COR-L47 (cell line): Measurements from ENCODE around the gene UMAD1.

Source experiments
- DNase-seq: peaks from one replicate; lab custom pipeline; 2025; lab: John Stamatoyannopoulos, UW

UMAD1 gene

DNA sequence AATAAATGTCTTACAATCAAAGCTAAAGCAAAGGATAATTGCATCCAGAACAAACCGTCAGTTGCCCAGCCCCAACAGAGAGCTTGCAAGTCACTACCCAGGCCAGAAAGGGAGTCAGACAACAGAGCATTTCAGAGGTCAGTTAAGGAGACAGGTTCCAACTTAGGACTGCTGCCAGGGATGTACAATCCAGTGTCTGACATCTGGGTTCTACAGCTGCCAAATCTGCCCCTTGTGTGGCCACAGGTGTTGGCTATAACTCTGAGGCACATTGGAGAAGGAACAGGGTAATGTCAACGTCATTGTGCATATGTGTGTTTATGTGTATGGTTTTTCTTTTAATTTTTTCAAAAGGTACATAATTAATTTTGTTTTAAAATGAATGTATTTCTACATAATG lies 242.8 kb downstream of the UMAD1 start:
- DNase-seq: no peak

DNA sequence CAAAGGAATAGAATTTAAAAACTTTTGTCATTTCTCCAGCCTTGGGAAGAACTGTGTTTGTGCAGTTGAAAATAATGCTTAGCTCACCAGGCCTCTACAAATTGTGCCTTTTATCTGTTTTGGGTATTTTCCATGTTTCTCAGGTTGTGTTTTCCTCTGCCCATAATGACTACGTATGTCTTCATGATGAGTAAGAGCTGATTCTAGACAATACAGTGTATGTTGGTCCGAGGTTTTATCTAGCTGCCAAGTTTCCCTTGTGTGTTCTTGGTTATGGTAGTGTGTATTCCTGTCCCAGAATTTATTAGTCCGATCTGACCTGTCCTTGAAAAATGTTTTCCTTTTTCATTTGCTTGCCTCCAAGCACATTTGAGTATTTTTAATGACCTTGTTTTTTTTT lies 244.3 kb downstream of the UMAD1 start:
- DNase-seq: no peak

DNA sequence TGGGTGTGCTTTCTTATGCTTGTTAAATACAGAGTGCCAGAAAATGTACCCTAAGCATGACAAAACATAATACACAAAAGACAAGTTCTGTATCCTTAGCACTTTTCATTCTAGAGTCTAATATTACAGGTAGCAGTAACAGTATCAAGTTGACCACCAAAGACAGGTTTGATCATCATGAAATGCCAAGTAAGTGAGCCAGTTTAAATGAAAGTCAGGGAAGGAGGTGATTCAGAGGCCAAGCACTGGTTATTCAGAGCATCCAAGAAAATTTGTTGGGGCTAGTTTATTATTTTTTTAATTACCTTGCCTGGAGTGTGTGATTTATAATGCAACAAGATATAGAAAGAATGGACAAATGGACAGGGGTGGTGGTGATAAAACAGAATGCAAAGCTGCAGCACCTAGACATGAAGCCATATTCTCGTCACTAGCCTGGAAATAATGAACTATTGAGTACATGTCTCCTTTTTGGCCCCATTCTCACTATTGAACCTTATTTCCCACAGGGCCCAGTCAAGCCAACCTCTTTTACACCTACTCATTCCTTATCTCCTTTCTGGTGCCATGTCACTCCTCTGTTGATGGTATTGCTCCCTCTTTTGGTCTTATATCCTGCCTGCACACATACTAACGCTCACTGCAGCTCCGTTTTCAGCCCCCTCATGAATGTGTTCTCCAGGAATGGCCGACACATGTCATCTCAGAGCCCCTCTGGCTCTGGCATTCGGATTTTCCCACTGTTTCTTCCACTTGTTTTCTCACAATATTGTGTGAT lies 249.4 kb downstream of the UMAD1 start:
- DNase-seq: no peak

DNA sequence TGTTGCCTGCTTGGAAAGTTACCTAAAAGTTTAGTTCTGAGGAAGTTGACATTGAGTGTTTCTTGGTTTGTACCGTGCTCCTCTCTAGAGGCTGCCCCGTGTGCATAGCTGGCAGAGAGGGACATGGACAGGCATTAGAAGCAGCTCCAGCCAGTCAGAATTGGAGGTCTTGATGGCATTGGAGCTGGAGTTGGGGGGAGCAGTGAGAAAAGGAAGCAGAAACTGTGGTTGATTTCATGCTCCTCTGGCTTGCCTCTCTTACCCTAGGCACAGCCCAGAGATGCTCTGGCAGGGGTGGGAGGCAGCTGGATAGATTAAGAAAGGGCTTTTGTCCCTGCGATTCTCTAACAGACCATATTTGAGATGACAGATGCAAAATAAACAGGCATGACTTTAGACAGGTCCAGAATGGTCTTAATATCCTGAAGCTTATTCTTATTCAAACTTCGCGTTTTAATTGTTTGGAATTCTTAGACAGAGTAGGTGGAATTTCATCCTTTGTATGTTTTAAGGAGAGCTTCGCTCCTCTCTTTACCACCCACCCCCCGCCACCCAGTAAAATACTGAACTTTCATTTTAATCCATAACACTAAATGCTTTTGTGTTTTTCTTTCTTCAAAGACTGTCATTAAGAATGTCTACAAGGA lies 254.6 kb downstream of the UMAD1 start:
- no peak for DNase-seq

DNA sequence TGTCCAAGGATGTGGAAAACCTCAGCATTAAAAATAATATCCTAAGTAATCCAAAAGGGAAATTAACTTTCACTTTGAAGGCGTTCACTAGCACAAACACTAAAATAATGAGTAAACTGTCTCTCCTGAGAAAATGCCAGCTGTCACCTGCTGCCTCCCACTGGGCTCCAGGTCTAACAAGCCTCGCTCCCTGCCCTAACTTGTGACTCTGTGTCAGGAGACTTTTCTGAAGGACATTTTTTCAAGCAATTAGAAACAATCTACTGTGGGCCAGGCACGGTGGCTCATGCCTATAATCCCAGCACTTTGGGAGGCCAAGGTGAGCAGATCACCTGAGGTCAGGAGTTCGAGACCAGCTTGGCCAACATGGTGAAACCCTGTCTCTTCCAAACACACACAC lies 255.2 kb downstream of the UMAD1 start:
- DNase-seq: peak; percentile 18

DNA sequence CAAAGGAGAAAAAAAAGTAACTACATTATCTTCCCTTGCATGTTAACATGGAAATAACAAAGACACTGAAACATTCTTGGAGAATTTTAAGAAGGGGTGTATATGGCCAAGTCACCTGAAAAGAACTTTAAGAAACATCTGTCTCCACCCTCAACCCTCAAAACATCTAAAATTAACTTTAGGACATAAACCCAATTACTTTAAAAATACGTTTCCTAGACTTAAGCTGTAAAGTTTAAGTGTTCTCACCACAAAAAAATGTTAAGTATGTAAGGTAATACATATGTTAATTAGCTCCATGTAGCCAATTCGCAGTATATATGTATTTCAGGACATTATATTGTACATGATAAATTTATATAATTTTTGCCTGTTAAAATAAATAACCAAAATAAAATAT lies 257.0 kb downstream of the UMAD1 start:
- DNase-seq: no peak

DNA sequence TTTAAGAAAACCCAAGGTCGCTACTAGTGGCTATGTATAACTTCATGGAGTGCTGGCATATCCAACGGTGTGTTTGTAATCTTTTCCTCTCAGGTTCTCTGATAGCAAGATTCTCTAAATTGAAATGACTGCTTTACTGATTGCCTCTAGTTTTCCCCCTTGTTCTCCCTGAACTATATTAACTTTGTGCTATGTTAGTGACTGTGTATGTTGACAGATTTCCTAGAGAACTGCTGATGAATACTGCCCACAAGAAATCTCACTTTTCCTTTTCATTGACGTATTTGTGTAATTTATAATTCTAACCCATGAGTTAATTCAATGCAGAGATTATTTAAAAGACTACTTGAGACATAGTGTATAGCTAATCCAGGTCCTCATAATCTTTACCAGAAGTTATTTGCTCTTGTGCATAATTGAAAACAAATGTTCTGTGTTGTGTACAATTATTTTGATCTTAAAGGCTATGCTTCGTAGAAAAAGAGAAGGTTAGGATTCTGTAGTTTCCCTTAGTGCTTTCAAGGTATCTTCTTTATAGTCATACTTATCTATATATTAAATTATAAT lies 257.5 kb downstream of the UMAD1 start:
- DNase-seq: no peak

DNA sequence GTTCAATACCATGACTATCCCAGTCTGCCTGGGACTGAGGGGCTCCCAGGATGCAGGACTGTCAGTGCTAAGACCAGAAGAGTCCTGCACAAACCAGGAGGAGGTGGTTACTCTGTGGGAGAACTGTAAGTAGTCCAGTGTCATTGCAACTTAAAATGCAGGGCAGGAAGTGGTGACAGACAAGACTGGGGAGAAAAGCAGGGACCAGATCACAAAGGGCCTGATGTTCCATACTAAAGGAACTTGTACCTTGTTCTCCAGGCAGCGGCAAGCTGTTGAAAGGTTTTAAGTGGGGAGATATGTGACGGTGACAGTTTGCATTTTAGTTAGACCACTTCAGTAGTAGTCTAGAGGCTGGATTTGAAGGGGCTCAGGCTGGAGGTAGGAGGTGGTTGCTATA lies 262.3 kb downstream of the UMAD1 start:
- DNase-seq: no peak

DNA sequence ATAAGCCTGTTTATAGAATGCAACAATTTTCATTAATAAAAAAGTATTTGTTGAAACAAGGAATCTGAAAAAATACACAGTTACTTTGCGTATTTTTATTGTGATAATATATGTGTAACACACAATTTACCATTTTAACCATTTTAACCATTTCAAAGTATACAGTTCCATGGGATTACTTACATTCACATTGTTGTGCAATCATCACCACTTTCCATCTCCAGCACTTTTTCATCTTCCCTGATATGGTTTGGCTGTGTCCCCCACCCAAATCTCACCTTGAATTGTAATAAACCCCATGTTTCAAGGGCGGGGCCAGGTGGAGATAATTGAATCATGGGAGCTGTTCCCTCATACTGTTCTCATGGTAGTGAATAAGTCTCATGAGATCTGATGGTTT lies 266.8 kb downstream of the UMAD1 start:
- no peak for DNase-seq

DNA sequence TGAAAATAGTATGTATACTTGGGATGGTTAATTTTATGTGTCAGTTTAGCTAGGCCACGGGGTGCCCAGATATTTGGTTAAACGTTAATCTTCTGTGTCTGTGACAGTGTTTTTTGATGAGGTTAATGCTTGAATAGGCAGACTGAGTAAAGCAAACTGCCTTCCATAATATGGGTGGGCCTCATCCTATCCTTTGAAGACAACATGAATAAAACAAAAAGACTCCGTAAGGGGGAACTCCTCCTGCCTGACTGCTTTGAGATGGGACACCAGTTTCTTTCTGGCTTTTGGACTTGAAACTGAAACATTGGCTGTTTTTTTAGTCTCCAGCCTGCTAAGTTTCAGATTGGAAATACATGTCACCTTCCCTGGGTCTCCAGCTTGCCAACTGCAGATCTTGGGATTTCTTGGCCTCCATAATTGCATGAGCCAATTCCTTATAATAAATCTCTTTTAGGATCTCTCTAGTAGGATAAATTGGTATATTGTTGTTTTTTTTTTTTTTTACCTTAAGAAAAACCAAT lies 268.1 kb downstream of the UMAD1 start:
- no peak for DNase-seq

DNA sequence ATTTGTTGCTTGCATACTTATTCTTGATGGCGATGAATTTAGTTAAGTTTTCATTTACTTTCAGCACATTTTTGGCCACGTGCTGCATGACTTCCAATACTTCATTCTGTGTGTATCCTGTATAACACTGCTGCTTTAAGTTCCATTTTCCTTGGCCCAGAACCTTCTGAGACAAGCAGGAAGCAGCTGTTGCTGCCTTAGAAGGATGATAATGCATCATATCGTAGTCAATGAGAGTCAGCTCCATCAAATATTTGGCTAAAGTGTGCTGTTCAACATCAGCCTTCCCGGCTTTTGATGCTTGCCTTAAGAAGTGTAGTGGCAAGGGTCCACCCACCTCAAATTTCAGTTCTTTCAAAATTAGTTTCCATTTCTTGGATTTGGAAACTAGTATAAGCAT lies 268.8 kb downstream of the UMAD1 start:
- no peak for DNase-seq

DNA sequence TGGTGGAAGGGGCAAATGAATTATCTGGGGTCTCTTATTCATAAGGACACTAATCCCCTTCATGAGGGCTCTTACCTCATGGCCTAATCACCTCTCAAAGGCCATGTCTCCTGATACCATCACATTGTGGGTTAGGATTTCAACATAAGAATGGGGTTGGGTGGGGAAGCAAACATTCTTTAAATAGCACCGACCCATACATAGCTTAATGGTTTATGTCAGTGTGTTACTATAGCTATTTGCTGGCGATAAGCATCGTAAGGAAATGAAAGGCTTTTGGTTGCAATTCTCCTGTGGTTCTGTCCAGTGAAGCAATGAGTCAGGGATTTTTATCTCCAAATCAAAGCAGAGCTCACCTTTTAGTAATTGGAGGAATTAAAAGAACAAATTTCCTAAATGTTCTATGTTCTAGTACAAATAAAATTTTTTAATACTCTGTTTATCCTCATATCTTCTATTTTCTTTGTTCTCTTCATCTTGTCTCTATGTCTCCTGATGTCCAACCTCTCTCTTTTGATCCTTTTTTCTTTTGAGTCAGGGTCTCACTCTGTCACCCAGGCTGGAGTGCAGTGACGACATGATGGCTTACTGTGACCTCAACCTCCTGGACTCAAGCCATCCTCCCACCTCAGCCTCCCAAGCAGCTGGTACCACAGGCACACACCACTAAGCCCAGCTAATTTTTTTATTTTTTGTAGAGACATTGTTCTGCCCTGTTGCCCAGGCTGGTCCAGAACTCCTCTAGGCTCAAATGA lies 271.0 kb downstream of the UMAD1 start:
- DNase-seq: no peak

DNA sequence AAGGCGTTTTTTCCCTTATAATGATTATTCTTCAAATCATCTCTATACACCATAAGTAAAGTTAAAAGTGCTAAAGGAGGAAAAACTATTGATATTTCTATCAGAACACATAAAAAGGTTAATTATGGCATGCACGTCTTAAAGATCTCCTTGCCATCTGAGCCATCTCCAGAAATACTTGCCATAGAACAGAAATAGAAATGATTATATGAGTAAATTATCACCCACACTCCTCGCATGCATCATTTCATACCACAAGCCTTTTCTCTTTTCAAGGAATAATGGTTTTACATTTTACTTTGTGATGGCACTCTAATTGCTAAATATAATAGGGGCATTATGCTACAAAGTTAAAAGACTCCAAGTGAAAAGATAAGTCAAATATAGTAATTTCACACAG lies 272.4 kb downstream of the UMAD1 start:
- DNase-seq: no peak

DNA sequence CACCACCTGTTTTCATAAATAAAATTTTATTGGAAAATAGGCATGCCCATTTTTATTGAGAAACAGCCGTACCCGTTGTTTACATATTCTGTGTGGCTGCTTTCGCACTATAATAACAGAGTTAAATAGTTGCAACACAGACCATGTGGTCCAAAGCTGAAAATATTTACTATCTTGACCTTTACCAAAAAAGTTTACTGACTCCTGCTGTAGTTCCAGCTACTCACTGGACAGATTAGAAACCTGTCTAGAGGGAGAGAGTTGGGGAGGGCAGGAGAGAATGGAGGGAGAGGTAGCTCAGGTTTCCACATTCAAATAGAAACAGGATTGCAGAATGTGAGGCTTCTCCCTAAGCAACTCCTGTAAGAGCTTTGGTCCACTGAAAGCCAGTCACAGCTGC lies 273.0 kb downstream of the UMAD1 start:
- no peak for DNase-seq

DNA sequence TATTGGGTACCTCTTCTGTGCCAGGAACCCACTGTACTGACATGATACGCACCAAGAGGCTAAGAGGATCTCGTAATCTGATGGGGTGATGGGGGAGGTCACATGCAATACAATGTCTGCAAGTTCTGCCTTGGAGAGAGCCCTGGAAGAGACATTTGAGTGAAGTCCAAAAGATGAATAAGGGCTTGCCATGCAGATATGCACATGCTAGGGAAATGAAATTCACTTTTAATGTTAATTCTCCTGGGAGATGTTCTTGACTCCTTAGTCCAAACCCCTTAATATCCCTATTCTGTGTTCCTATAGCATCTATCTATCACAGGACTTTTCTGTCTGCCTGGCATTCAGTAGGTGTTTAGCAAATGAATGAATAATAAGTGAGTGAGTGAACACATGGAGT lies 274.0 kb downstream of the UMAD1 start:
- no peak for DNase-seq

DNA sequence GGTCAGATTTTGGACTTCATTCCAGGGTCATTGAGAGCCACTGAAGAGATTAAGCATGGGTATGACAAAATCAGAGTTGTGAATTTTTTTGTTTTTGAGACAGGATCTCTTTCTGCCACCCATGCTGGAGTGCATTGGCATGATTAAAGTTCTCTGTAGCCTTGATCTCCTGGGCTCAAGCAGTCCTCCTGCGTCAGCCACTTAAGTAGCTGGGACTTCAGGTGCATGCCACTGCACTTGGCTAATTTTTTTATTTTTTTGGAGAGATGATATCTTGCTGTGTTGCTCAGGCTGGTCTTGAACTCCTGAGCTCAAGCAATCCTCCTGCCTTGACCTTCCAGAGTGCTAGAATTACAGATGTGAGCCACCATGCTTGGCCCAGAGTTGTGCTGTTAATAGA lies 275.5 kb downstream of the UMAD1 start:
- no peak for DNase-seq

DNA sequence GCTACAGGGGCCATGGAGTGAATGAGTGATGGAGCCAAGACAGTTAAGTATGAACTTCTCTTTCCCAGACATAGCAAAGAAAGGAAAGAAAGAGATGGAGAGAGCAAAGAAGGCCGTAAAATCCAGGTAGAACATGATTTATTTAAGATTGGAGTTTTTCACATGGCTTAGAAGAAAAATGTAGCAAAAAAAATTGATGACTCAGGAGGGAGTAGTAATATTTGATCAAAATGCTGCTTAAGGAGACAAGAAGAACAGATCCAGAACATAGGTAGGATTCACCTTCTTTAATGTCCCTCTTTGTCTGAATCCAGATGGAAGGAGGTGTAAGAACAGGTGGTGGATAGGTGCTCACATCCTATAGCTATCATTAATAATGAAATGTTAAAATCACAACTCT lies 277.0 kb downstream of the UMAD1 start:
- no peak for DNase-seq

DNA sequence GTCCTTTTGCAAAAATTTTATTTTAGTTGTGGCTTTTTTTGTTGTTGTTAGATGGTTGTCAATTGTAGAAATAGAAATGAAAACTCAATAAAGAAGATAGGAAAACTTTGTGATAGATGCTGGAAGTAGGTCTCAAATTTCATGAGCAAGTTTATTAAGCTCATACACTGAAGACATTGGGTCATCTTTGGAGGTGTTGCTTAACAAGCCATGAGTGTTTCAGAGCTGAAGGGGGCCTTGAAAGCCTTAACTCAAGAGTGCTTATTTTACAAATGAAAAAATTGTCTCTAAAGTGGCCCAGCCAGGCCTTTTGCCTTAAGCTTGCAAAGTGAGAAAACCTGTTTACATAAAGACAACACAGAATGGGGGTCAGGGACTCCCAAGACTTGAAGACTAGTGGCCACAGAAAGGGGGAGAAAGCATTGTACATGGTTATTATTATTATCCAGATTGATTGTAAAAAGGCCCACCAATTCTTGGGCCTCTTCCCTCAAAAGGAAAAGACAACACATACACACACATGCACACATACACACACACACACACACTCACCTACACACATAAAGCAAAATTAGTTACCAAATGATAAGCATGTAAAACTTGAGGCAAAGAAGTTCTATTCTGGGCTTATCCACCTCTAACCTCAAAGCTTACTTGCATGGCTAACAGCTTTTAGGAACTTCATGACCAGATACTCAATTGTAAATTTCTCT lies 278.3 kb downstream of the UMAD1 start:
- DNase-seq: no peak

DNA sequence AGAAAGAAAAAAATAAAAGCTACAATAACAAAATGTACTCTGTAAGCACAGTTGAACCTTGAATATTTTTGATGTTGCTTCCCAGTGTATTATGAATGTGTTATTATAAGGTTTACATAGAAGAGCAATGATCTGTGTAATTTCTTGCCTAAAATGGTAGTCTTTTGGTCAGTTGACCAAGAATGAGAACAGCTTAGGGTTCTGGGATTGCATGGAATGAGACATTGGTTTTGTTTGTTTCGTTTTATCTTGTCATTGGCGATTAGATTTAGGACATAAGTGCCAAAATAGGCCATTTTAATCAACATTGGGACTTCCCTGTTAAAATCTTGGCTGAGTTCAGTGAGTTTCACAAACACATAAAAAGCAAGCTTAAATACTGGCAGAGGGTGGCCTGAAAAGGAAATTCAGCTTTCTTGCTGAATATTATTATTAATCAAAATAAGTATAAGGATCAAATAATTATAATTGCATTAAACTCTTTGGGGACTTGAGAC lies 278.9 kb downstream of the UMAD1 start:
- no peak for DNase-seq

DNA sequence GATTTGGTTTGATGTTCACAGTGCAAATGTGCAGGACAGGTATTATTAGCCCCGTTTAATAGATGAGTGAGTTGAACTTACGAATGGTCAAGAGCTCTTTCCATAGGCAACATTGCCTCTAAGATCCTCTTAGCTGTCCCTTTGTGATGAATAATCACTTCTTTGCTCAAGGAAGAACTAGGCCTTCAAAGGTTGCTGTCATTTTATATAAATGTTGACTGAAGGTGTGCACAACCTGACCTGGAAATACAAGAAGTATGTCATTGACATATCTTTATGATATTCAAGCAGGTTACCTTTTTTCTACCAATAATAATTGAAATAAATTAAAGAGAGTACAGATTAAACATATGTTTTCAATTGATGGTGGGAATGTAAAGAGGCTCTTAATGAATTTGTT lies 279.5 kb downstream of the UMAD1 start:
- no peak for DNase-seq

DNA sequence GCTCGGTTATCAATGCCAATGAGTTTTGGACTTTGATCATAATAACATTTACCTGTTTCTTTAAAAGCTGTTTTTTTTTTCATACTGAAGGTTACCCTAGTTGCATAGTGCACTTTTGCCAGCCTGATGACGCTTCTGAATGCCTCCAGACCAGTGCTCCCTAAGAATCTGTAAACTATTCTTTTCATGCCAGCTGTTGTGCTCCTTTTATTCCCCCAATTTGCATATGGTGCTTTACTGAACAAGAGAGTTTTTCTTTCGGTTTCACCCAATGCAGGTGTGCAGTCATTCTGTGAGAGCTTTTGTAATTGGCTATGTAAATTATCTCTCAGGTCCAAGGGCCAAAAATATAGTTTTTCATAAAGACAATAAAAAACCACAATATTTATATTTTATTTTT lies 279.9 kb downstream of the UMAD1 start:
- no peak for DNase-seq

DNA sequence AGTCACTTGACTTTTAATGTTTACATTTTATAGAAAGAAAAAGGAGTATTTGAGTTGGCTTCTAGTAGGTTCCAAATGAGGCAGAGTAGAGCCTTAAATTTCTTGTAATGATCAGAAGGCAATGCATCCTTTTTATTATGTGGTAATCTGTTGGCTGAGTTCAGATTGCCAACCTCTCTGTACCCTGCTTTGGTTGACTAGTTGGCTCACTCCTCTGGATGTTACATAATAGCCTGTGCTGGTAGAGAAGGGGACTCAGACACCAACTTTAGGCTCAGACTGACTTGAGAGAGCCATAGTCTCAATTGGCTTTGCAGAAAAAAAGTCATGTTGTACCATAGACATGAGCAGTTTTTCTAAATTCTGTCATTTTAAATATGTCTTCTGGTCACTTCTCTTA lies 281.3 kb downstream of the UMAD1 start:
- DNase-seq: no peak
